Neural cell (in vitro differentiated cells): ENCODE results near the gene SNX7. TPM values are rescaled to one million over a fixed set of nuclear protein-coding genes. Genes with fewer than 3 reads are reported as not detected.

ENCODE experiments used
- H2AFZ ChIP-seq: fragments of 200-600, 300-800 bp; sonication (generic), shearing (Covaris generic); 2 replicates; pipeline ENCODE4 v1.6.0; 2014; ENCODE audit warnings: low read depth, mild to moderate bottlenecking, antibody characterized with exemption, low read length, moderate library complexity
- H3F3A ChIP-seq: fragments of 200-600 bp; shearing (Covaris generic); 2 replicates; pipeline ENCODE4 v1.6.1; 2016; ENCODE audit warnings: mild to moderate bottlenecking, moderate library complexity, mixed read lengths, antibody characterized with exemption, low read length; ENCODE audit not compliant: insufficient read depth, poor library complexity, severe bottlenecking
- H3K27ac ChIP-seq: fragments of 200-600, 300-800 bp; sonication (generic), shearing (Covaris generic); 2 replicates; pipeline ENCODE4 v1.5.1; 2014; ENCODE audit warnings: mild to moderate bottlenecking, low read length, moderate library complexity
- H3K27me3 ChIP-seq: fragments of 300-800, 200-600 bp; sonication (generic), shearing (Covaris generic); 2 replicates; pipeline ENCODE4 v1.6.0; 2014; ENCODE audit warnings: mild to moderate bottlenecking, low read depth, low read length, moderate library complexity; ENCODE audit not compliant: insufficient read depth
- H3K36me3 ChIP-seq: fragments of 300-800, 200-600 bp; sonication (generic), shearing (Covaris generic); 2 replicates; pipeline ENCODE4 v1.5.1; 2014; ENCODE audit warnings: mild to moderate bottlenecking, antibody characterized with exemption, low read length, moderate library complexity; ENCODE audit not compliant: insufficient read depth
- H3K4me2 ChIP-seq: fragments of 300-800, 200-600 bp; sonication (generic), shearing (Covaris generic); 2 replicates; pipeline ENCODE4 v1.6.0; 2014; ENCODE audit warnings: mild to moderate bottlenecking, low read length
- H3K4me3 ChIP-seq: fragments of 300-800, 200-600 bp; sonication (generic), shearing (Covaris generic); 2 replicates; pipeline ENCODE4 v1.5.1; 2014; ENCODE audit warnings: mild to moderate bottlenecking, low read length, moderate library complexity
- H3K79me2 ChIP-seq: fragments of 200-600 bp; shearing (Covaris generic); replicated peaks from 2 replicates; pipeline ENCODE4 v1.6.0; 2014; ENCODE audit warnings: mild to moderate bottlenecking, low read length, moderate library complexity; ENCODE audit not compliant: insufficient read depth
- H3K9ac ChIP-seq: fragments of 300-800, 200-600 bp; sonication (generic), shearing (Covaris generic); 2 replicates; pipeline ENCODE4 v1.6.1; 2016; ENCODE audit warnings: mild to moderate bottlenecking, low read length, mixed read lengths
- H3K9me2 ChIP-seq: fragments of 200-600 bp; shearing (Covaris generic); 2 replicates; pipeline ENCODE4 v1.6.1; 2016; ENCODE audit warnings: mild to moderate bottlenecking, low read length, mixed read lengths; ENCODE audit not compliant: insufficient read depth
- H3K9me3 ChIP-seq: fragments of 200-600, 300-800 bp; sonication (generic), shearing (Covaris generic); 2 replicates; pipeline ENCODE4 v1.6.1; 2016; ENCODE audit warnings: mild to moderate bottlenecking, mixed run types, low read length, moderate library complexity, mixed read lengths
- H4K20me1 ChIP-seq: fragments of 200-600 bp; shearing (Covaris generic); 2 replicates; pipeline ENCODE4 v1.6.1; 2016; ENCODE audit warnings: mild to moderate bottlenecking, mixed run types; ENCODE audit not compliant: insufficient read depth
- EP300 ChIP-seq: fragments of 450-650 bp; conservative IDR thresholded peaks from 2 replicates; pipeline ENCODE4 v1.6.1; 2014; ENCODE audit warnings: antibody characterized with exemption, mild to moderate bottlenecking, moderate library complexity; ENCODE audit not compliant: poor library complexity, severe bottlenecking
- EZH2 ChIP-seq: fragments of 200-600, 300-800 bp; shearing (Covaris generic), sonication (generic); IDR thresholded peaks from 2 replicates; pipeline ENCODE4 v1.6.1; 2014; ENCODE audit warnings: antibody characterized with exemption, low read length, borderline replicate concordance, mild to moderate bottlenecking; ENCODE audit not compliant: insufficient read depth, poor library complexity, severe bottlenecking
- MXI1 ChIP-seq: fragments of 450-650 bp; conservative IDR thresholded peaks from 2 replicates; pipeline ENCODE4 v1.6.1; 2014; ENCODE audit warnings: antibody characterized with exemption, mild to moderate bottlenecking; ENCODE audit not compliant: poor library complexity, severe bottlenecking
- POLR2AphosphoS5 ChIP-seq: IDR thresholded peaks from 2 replicates; pipeline ENCODE4 v1.6.1; 2012
- RAD21 ChIP-seq: fragments of 450-650 bp; conservative IDR thresholded peaks from 2 replicates; pipeline ENCODE4 v1.6.1; 2014; ENCODE audit warnings: antibody characterized with exemption, mild to moderate bottlenecking, moderate library complexity
- REST ChIP-seq: IDR thresholded peaks from 2 replicates; pipeline ENCODE4 v1.6.1; 2012; ENCODE audit warnings: borderline replicate concordance
- SMC3 ChIP-seq: fragments of 450-650 bp; conservative IDR thresholded peaks from 2 replicates; pipeline ENCODE4 v1.6.1; 2014; ENCODE audit warnings: antibody characterized with exemption, mild to moderate bottlenecking, moderate library complexity; ENCODE audit not compliant: poor library complexity
- TAF1 ChIP-seq: IDR thresholded peaks from 2 replicates; pipeline ENCODE4 v1.6.1; 2012; ENCODE audit warnings: low read depth
- polyA plus RNA-seq: library from polyadenylated mRNA; depleted of rRNA; stranded (reverse); fragments of >200 nt; gene quantifications from 2 replicates; pipeline ENCODE4 v1.2.3, GENCODE V29; 2014
- TF ChIP-seq, protein P1 (sequence below): fragments of 450-650 bp; IDR thresholded peaks from 2 replicates; pipeline ENCODE4 v1.5.1; 2014; ENCODE audit warnings: antibody characterized with exemption, mild to moderate bottlenecking, moderate library complexity; ENCODE audit not compliant: poor library complexity, severe bottlenecking

Gene SNX7
- polyA plus RNA-seq, 1 donor from 2014 or later = 7.5 TPM

- TF ChIP-seq RAD21 = no peak
- no peak for TF ChIP-seq TAF1
- TF ChIP-seq, protein P1, sequence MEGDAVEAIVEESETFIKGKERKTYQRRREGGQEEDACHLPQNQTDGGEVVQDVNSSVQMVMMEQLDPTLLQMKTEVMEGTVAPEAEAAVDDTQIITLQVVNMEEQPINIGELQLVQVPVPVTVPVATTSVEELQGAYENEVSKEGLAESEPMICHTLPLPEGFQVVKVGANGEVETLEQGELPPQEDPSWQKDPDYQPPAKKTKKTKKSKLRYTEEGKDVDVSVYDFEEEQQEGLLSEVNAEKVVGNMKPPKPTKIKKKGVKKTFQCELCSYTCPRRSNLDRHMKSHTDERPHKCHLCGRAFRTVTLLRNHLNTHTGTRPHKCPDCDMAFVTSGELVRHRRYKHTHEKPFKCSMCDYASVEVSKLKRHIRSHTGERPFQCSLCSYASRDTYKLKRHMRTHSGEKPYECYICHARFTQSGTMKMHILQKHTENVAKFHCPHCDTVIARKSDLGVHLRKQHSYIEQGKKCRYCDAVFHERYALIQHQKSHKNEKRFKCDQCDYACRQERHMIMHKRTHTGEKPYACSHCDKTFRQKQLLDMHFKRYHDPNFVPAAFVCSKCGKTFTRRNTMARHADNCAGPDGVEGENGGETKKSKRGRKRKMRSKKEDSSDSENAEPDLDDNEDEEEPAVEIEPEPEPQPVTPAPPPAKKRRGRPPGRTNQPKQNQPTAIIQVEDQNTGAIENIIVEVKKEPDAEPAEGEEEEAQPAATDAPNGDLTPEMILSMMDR = no peak
- TF ChIP-seq EZH2 = no peak
- TF ChIP-seq SMC3 = no peak
- no peak for TF ChIP-seq MXI1
- no peak for TF ChIP-seq REST
- TF ChIP-seq POLR2AphosphoS5 = no peak
- no peak for TF ChIP-seq EP300
- Histone ChIP-seq H3K9ac (no peak overlapping the region), H3K9me3 (no peaks in the 10 kb centered on the region), H3K36me3 (no peaks in the 10 kb centered on the region), H3F3A (no peaks in the 10 kb centered on the region), H3K9me2 (no peaks in the 10 kb centered on the region), H3K4me3 (no peak overlapping the region), H3K27me3 (no peaks in the 10 kb centered on the region), H4K20me1 (no peaks in the 10 kb centered on the region), H3K4me2 (no peak overlapping the region), H3K79me2 (no peaks in the 10 kb centered on the region), H3K27ac (no peak overlapping the region), H2AFZ (no peak overlapping the region)
Measured at GRCh38 chr1:98651116-98651632, 10.3 kb upstream of the SNX7 start.

- H3F3A ChIP-seq = no peaks in the 10 kb centered on the region
- no peaks in the 10 kb centered on the region for H3K9me2 ChIP-seq
- H3K4me2 ChIP-seq = no peak overlapping the region
- H3K27me3 ChIP-seq = no peaks in the 10 kb centered on the region
- no peak overlapping the region for H3K4me3 ChIP-seq
- TF ChIP-seq EZH2 = no peak
- no peak for TF ChIP-seq TAF1
- no peak for TF ChIP-seq EP300
- TF ChIP-seq MXI1 = no peak
- no peak for TF ChIP-seq POLR2AphosphoS5
- TF ChIP-seq, protein P1 = no peak
- no peak for TF ChIP-seq SMC3
- TF ChIP-seq REST = no peak
- TF ChIP-seq RAD21 = no peak
- no peaks in the 10 kb centered on the region for H3K36me3 ChIP-seq
- H3K9me3 ChIP-seq = no peaks in the 10 kb centered on the region
- no peaks in the 10 kb centered on the region for H4K20me1 ChIP-seq
- H3K79me2 ChIP-seq = no peaks in the 10 kb centered on the region
- H3K27ac ChIP-seq = no peak overlapping the region
- no peak overlapping the region for H2AFZ ChIP-seq
- H3K9ac ChIP-seq = no peak overlapping the region
Measured at GRCh38 chr1:98653123-98653522, 8.4 kb upstream of the SNX7 start.
